Psoas muscle (tissue), 8 donors: Measurements from ENCODE around the gene PILRA. TPM values are rescaled to one million over a fixed set of nuclear protein-coding genes. Genes with fewer than 3 reads are reported as not detected.
"Not testable (repeated sequence)": the region's sequence is repeated elsewhere in the genome, so short reads cannot be mapped to it uniquely, and the experiment has no call there.

ENCODE experiments used
- ATAC-seq, 4 donors: fragments of 200-7000 bp; cut with Tn5 transposase; one replicate each; pipeline ENCODE4 v1.9.1; 2020; ENCODE audit warnings: moderate library complexity in 3 of 4, mild to moderate bottlenecking in 2 of 4
- DNase-seq, 2 donors: peaks; one replicate each; pipeline ENCODE4 v3.0.0-alpha.2; 2020
- H3K27ac ChIP-seq: fragments of 200-600 bp; one replicate; pipeline ENCODE4 v1.8.0; 2022
- H3K27me3 ChIP-seq, 3 donors: fragments of 200-600 bp in 1 of 3; one replicate each; pipeline versions ENCODE4 v1.6.1 to v1.8.0; 2013 to 2022; ENCODE audit warnings: low read length in 2 of 3, mild to moderate bottlenecking in 2 of 3, moderate library complexity in 1 of 3; ENCODE audit not compliant: insufficient read depth in 3 of 3
- H3K36me3 ChIP-seq, 2 donors: fragments of 200-600 bp in 1 of 2; one replicate each; pipeline versions ENCODE4 v1.6.1 to v1.8.0; 2013 to 2022; ENCODE audit warnings: low read depth in 1 of 2, mild to moderate bottlenecking in 1 of 2, moderate library complexity in 1 of 2; ENCODE audit not compliant: insufficient read depth in 1 of 2
- H3K4me1 ChIP-seq: fragments of 200-600 bp; one replicate; pipeline ENCODE4 v1.8.0; 2022
- H3K4me3 ChIP-seq: fragments of 200-600 bp; one replicate; pipeline ENCODE4 v1.8.0; 2022; ENCODE audit warnings: mild to moderate bottlenecking
- H3K9me3 ChIP-seq: fragments of 200-600 bp; one replicate; pipeline ENCODE4 v1.8.0; 2022
- CTCF ChIP-seq: fragments of 200-600 bp; IDR thresholded peaks from one replicate; pipeline ENCODE4 v1.8.0; 2022; ENCODE audit warnings: antibody characterized with exemption
- WGBS, 3 donors: extraction: QIAGEN DNeasy Blood & Tissue Kit; methylation state at CpG; one replicate each; pipeline versions ENCODE4 v1.1.6 to v1.1.7; 2013; 5-methylcytosine and 5-hydroxymethylcytosine counted together
- intact Hi-C, 2 donors: fragments of 100-400 bp; cut with DNase I; formaldehyde crosslinking; loops; one replicate each; pipeline versions ENCODE4 v1.11.0 to v1.14.2; 2022
- polyA plus RNA-seq, 3 donors: library from polyadenylated mRNA; stranded (reverse); fragments of 200-250 nt; gene quantifications; one replicate each; pipeline ENCODE4 v1.2.3, GENCODE V29; 2013
- total RNA-seq, 4 donors: library from RNA; stranded (reverse); fragmentation: NEBNext Ultra II Directional in 2 of 4; extraction: Animal tissue kit (Norgen Biotek cat#: 25700) in 2 of 4; gene quantifications; one replicate each; pipeline versions ENCODE4 v1.2.1 to v1.2.4, GENCODE V29; 2021 to 2023
- donor health status: healthy with polysubstance abuse.
- donor health status: DM: no; HTN: no; CAD: no; lungs with moderate emphysema.
- donor health status: Bipolar disorder and iron deficiency.
- donor health status: healthy.
- donor health status: DM: yes; HTN: yes; CAD: no.
- donor health status: DM: no; HTN: no; CAD: no.
- donor health status: DM: no; HTN: no; CAD: no.
- donor health status: DM: yes; HTN: yes; CAD: no.

The PILRA gene
- total and polyA plus RNA-seq, 7 donors = 0.93 to 2.8 (median 2.3) TPM

- no peaks in the 10 kb centered on the region for H3K27me3 ChIP-seq
- no peak overlapping the region for H3K27ac ChIP-seq
- no peaks in the 10 kb centered on the region for H3K4me1 ChIP-seq
- H3K9me3 ChIP-seq = no peaks in the 10 kb centered on the region
- H3K4me3 ChIP-seq = no peak overlapping the region
- TF ChIP-seq CTCF = no peak
- WGBS, 3 donors = 22 to 34% (median 25%) methylated on average over 4 of the region's 4 CpGs
- intact Hi-C loops = no loop called here
- no peak for ATAC-seq
- peak in 1 of 2 donors; percentile 15 for DNase-seq
- H3K36me3 ChIP-seq = peaks cover 0 to 25% of the 10 kb centered on the region in 2 donors
Measured at GRCh38 chr7:100370303-100370702, 3.0 kb upstream of the PILRA start.

- no peaks in the 10 kb centered on the region for H3K4me1 ChIP-seq
- DNase-seq (no peak), ATAC-seq (no peak)
- H3K27me3 ChIP-seq = no peaks in the 10 kb centered on the region
- H3K4me3 ChIP-seq = no peak overlapping the region
- peaks cover 0 to 25% of the 10 kb centered on the region in 2 donors for H3K36me3 ChIP-seq
- WGBS, 3 donors = 65 to 84% (median 70%) methylated on average over 6 of the region's 6 CpGs
- intact Hi-C loops = no loop called here
- H3K27ac ChIP-seq = no peak overlapping the region
- H3K9me3 ChIP-seq = no peaks in the 10 kb centered on the region
- TF ChIP-seq CTCF = no peak
Measured at GRCh38 chr7:100370746-100371145, 2.5 kb upstream of the PILRA start.

GRCh38 chr7:100371561-100372171, 1.6 kb upstream of the PILRA start:
- H3K36me3 ChIP-seq = peaks cover 0 to 25% of the 10 kb centered on the region in 2 donors
- no peaks in the 10 kb centered on the region for H3K9me3 ChIP-seq
- no peaks in the 10 kb centered on the region for H3K4me1 ChIP-seq
- H3K27me3 ChIP-seq = no peaks in the 10 kb centered on the region
- no peak overlapping the region for H3K27ac ChIP-seq
- H3K4me3 ChIP-seq = no peak overlapping the region
- 60 to 83% (median 69%) methylated on average over 6 to 7 of the region's 7 CpGs for WGBS, 3 donors
- ATAC-seq = peak in 3 of 4 donors; percentile 3 to 7 (median 6)
- peak in 1 of 2 donors; percentile 52 for DNase-seq
- intact Hi-C loops = no loop called here
- no peak for TF ChIP-seq CTCF

- no peaks in the 10 kb centered on the region for H3K4me1 ChIP-seq
- peak overlapping the region; percentile 9 for H3K27ac ChIP-seq
- no peak overlapping the region for H3K4me3 ChIP-seq
- H3K36me3 ChIP-seq = peaks cover 0 to 24% of the 10 kb centered on the region in 2 donors
- H3K27me3 ChIP-seq = no peaks in the 10 kb centered on the region
- peak in 1 of 2 donors; percentile 56 for DNase-seq
- H3K9me3 ChIP-seq = no peaks in the 10 kb centered on the region
- WGBS, 3 donors = 53 to 59% (median 53%) methylated on average over 8 of the region's 8 CpGs
- no peak for TF ChIP-seq CTCF
- intact Hi-C loops = no loop called here
- peak; percentile 13 to 32 (median 18) for ATAC-seq
Measured at GRCh38 chr7:100372256-100372655, 1.0 kb upstream of the PILRA start.

- DNase-seq (peak in 1 of 2 donors; percentile 42), ATAC-seq (peak in 3 of 4 donors; percentile 3 to 11 (median 5))
- H3K27ac ChIP-seq = peak overlapping the region; percentile 9
- intact Hi-C loops = no loop called here
- no peaks in the 10 kb centered on the region for H3K9me3 ChIP-seq
- WGBS, 3 donors = 50 to 61% (median 57%) methylated on average over 6 of the region's 6 CpGs
- H3K4me1 ChIP-seq = no peaks in the 10 kb centered on the region
- TF ChIP-seq CTCF = no peak
- H3K4me3 ChIP-seq = no peak overlapping the region
- H3K27me3 ChIP-seq = no peaks in the 10 kb centered on the region
- peaks cover 0 to 20% of the 10 kb centered on the region in 2 donors for H3K36me3 ChIP-seq
Measured at GRCh38 chr7:100372694-100373093, 593 bp upstream of the PILRA start.

- H3K36me3 ChIP-seq, H3K9me3 ChIP-seq, H3K27ac ChIP-seq, H3K4me1 ChIP-seq, H3K27me3 ChIP-seq, H3K4me3 ChIP-seq, intact Hi-C loops: not testable (repeated sequence)
- 70 to 74% (median 74%) methylated on average over 15 of the region's 15 CpGs for WGBS, 3 donors
- DNase-seq = peak in 1 of 2 donors; percentile 39
- peak in 1 of 4 donors; percentile 22 for ATAC-seq
Measured at GRCh38 chr7:100373870-100374598, 747 bp downstream of the PILRA start.
